ENCODE data around the gene GALNT1. TPM values are rescaled to one million over a fixed set of nuclear protein-coding genes. Genes with fewer than 3 reads are reported as not detected.

The GALNT1 gene
- polyA plus RNA-seq, 1 donor (not counting 4 experiments of a cell fraction or from before 2014, with no cell fraction given) = 69.4 TPM

DNA sequence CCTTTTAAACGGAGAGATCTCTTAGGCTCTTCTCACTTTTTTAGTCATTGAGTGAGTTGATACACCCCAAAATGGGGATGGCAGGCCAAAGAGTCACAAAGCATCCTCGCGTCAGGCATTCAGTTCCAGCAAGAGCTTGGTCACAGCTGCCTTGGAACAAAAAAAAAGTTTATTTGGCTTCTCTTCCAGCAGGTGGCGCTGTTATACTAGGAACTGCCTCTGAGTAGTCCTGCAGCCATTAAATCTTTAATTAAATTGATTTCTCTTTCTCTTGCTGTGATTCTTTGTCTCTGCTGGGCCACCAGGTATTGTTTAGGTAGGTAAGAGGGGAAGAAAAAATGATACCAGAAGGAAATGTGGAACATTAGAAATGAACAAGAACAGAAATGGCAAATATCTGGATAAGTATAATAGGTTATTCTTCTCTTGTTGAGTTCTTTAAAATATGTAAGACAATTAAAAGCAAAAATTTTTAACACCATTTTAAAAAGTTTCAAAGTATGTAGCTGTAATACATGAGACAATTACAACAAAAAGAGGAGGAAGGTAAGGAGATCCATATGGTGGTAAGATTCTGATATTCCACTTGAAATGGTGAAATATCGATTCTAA lies 175.1 kb downstream of the GALNT1 start:
- Histone ChIP-seq H3K27ac (ENCODE audit: control insufficient read depth, insufficient read depth, low read length) (no peak overlapping the region), H3K36me3 (ENCODE audit: control insufficient read depth in 2 of 2, extremely low read depth in 1 of 2, insufficient read depth in 2 of 2, low read length in 2 of 2) (no peaks in the 10 kb centered on the region), H3K4me3 (ENCODE audit: control insufficient read depth in 2 of 3, extremely low read depth in 1 of 3, insufficient read depth in 2 of 3, low read depth in 1 of 3, low read length in 3 of 3) (no peak overlapping the region), H3K4me1 (ENCODE audit: control insufficient read depth, extremely low read depth, insufficient read depth, low read length) (peaks cover 9% of the 10 kb centered on the region), H3K9me3 (ENCODE audit: control insufficient read depth, low read depth, low read length) (no peaks in the 10 kb centered on the region), H3K79me2 (ENCODE audit: control insufficient read depth, insufficient read depth, low read length) (no peaks in the 10 kb centered on the region), H4K20me1 (ENCODE audit: control insufficient read depth, extremely low read depth, insufficient read depth, low read length) (no peaks in the 10 kb centered on the region), H2AFZ (ENCODE audit: control insufficient read depth, low read length) (no peak overlapping the region), H3K27me3 (ENCODE audit: control insufficient read depth, extremely low read depth, insufficient read depth, low read length) (no peaks in the 10 kb centered on the region), H3K4me2 (ENCODE audit: control insufficient read depth, extremely low read depth, insufficient read depth, low read depth, low read length) (no peak overlapping the region), H3K9me1 (ENCODE audit: control insufficient read depth, extremely low read depth, insufficient read depth, low read length) (no peaks in the 10 kb centered on the region), H3K9ac (ENCODE audit: control insufficient read depth, extremely low read depth, insufficient read depth, low read length) (no peak overlapping the region)
- dilution Hi-C loops (cut with MboI; ENCODE audit: extremely low pct_ligation_motif_present, low sequenced_read_pairs) = no loop called here
- FAIRE-seq (peak; percentile 49), DNase-seq (ENCODE audit: low read depth, low spot score) (no peak)
- no peak for TF ChIP-seq EZH2 (IDR thresholded peaks at IDR 0.05; ENCODE audit: low read length)
- TF ChIP-seq, protein P1, sequence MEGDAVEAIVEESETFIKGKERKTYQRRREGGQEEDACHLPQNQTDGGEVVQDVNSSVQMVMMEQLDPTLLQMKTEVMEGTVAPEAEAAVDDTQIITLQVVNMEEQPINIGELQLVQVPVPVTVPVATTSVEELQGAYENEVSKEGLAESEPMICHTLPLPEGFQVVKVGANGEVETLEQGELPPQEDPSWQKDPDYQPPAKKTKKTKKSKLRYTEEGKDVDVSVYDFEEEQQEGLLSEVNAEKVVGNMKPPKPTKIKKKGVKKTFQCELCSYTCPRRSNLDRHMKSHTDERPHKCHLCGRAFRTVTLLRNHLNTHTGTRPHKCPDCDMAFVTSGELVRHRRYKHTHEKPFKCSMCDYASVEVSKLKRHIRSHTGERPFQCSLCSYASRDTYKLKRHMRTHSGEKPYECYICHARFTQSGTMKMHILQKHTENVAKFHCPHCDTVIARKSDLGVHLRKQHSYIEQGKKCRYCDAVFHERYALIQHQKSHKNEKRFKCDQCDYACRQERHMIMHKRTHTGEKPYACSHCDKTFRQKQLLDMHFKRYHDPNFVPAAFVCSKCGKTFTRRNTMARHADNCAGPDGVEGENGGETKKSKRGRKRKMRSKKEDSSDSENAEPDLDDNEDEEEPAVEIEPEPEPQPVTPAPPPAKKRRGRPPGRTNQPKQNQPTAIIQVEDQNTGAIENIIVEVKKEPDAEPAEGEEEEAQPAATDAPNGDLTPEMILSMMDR (optimal IDR thresholded peaks at IDR 0.05 in 1 of 3, IDR thresholded peaks at IDR 0.05 in 1 of 3, conservative IDR thresholded peaks at IDR 0.05 in 1 of 3; ENCODE audit: extremely low read depth in 1 of 3, insufficient read depth in 2 of 3, low read length in 3 of 3) = peak; percentile 55 to 63 (median 60)

Other genes starting within 250 kb of the GALNT1 start
- 12.2 to 20.3 TPM (median 14.1 TPM) in 3 replicates for gene ZNF24, start 237.3 kb upstream of the GALNT1 start, polyA plus RNA-seq
- gene ZNF396, start 204.4 kb upstream of the GALNT1 start, polyA plus RNA-seq = 0.20 to 0.49 TPM (median 0.33 TPM) in 3 replicates
- 41.6 to 54.7 TPM (median 43.7 TPM) in 3 replicates for gene INO80C, start 83.8 kb upstream of the GALNT1 start, polyA plus RNA-seq

Data from keratinocyte (primary cell).